Skeletal muscle satellite cell (primary cell): ENCODE measurements around the gene ARSI.
"Not testable (repeated sequence)": the region's sequence is repeated elsewhere in the genome, so short reads cannot be mapped to it uniquely, and the experiment has no call there.

Experiments used
- H3K27me3 ChIP-seq: 2 replicates; pipeline ENCODE4 v1.7.0; 2013; ENCODE audit warnings: low read length; ENCODE audit not compliant: control insufficient read depth, insufficient read depth
- H3K36me3 ChIP-seq: 2 replicates; pipeline ENCODE4 v1.7.0; 2013; ENCODE audit warnings: mild to moderate bottlenecking, control low read depth, low read length; ENCODE audit not compliant: insufficient read depth
- H3K4me1 ChIP-seq: 2 replicates; pipeline ENCODE4 v1.7.0; 2013; ENCODE audit warnings: low read length; ENCODE audit not compliant: control insufficient read depth, insufficient read depth
- H3K4me2 ChIP-seq: 2 replicates; pipeline ENCODE4 v1.7.0; 2013; ENCODE audit warnings: mild to moderate bottlenecking, low read length
- H3K4me3 ChIP-seq: 2 replicates; pipeline ENCODE4 v1.7.0; 2013; ENCODE audit warnings: low read length
- H3K9ac ChIP-seq: 2 replicates; pipeline ENCODE4 v1.7.0; 2013; ENCODE audit warnings: mild to moderate bottlenecking, low read depth, low read length, moderate library complexity
- H3K9me3 ChIP-seq: replicated peaks from 2 replicates; pipeline ENCODE4 v1.7.0; 2013; ENCODE audit warnings: mild to moderate bottlenecking, control low read depth, low read length

Gene ARSI

GRCh38 chr5:150256410-150257064 lies 46.2 kb downstream of the ARSI start:
- Histone ChIP-seq H3K36me3 (no peaks in the 10 kb centered on the region), H3K9me3 (no peaks in the 10 kb centered on the region), H3K9ac (no peak overlapping the region), H3K4me3 (no peak overlapping the region), H3K4me2 (no peak overlapping the region), H3K27me3 (peaks cover 8% of the 10 kb centered on the region), H3K4me1 (peaks cover 7% of the 10 kb centered on the region)

GRCh38 chr5:150255659-150256409 lies 46.9 kb downstream of the ARSI start:
- Histone ChIP-seq H3K4me2 (no peak overlapping the region), H3K27me3 (peaks cover 11% of the 10 kb centered on the region), H3K36me3 (no peaks in the 10 kb centered on the region), H3K4me3 (no peak overlapping the region), H3K9me3 (no peaks in the 10 kb centered on the region), H3K9ac (no peak overlapping the region), H3K4me1 (peaks cover under 1% of the 10 kb centered on the region)

GRCh38 chr5:150254774-150255173 lies 47.9 kb downstream of the ARSI start:
- Histone ChIP-seq H3K36me3 (no peaks in the 10 kb centered on the region), H3K4me2 (no peak overlapping the region), H3K27me3 (peaks cover 18% of the 10 kb centered on the region), H3K9me3 (no peaks in the 10 kb centered on the region), H3K4me3 (no peak overlapping the region), H3K9ac (no peak overlapping the region), H3K4me1 (no peaks in the 10 kb centered on the region)

GRCh38 chr5:150254363-150254762 lies 48.3 kb downstream of the ARSI start:
- Histone ChIP-seq H3K4me3 (no peak overlapping the region), H3K27me3 (peaks cover 18% of the 10 kb centered on the region), H3K9me3 (no peaks in the 10 kb centered on the region), H3K9ac (no peak overlapping the region), H3K4me2 (no peak overlapping the region), H3K36me3 (no peaks in the 10 kb centered on the region), H3K4me1 (no peaks in the 10 kb centered on the region)

GRCh38 chr5:150253416-150254208 lies 49.1 kb downstream of the ARSI start:
- Histone ChIP-seq H3K36me3 (no peaks in the 10 kb centered on the region), H3K9ac (no peak overlapping the region), H3K4me3 (no peak overlapping the region), H3K27me3 (peaks cover 18% of the 10 kb centered on the region), H3K4me2 (no peak overlapping the region), H3K4me1 (no peaks in the 10 kb centered on the region), H3K9me3 (no peaks in the 10 kb centered on the region)

GRCh38 chr5:150252489-150252888 lies 50.2 kb downstream of the ARSI start:
- Histone ChIP-seq H3K36me3 (no peaks in the 10 kb centered on the region), H3K4me1 (no peaks in the 10 kb centered on the region), H3K4me3 (no peak overlapping the region), H3K27me3 (peaks cover 18% of the 10 kb centered on the region), H3K9me3 (no peaks in the 10 kb centered on the region), H3K9ac (no peak overlapping the region), H3K4me2 (no peak overlapping the region)

- Histone ChIP-seq H3K9me3 (no peaks in the 10 kb centered on the region), H3K4me3 (no peak overlapping the region), H3K27me3 (peaks cover 18% of the 10 kb centered on the region), H3K36me3 (no peaks in the 10 kb centered on the region), H3K9ac (no peak overlapping the region), H3K4me2 (no peak overlapping the region), H3K4me1 (no peaks in the 10 kb centered on the region)
Observed at GRCh38 chr5:150251504-150251903, 51.2 kb downstream of the ARSI start.

GRCh38 chr5:150249744-150250143 lies 53.0 kb downstream of the ARSI start:
- Histone ChIP-seq H3K4me3 (no peak overlapping the region), H3K9me3 (no peaks in the 10 kb centered on the region), H3K4me2 (no peak overlapping the region), H3K4me1 (peaks cover 9% of the 10 kb centered on the region), H3K36me3 (no peaks in the 10 kb centered on the region), H3K27me3 (peaks cover 18% of the 10 kb centered on the region), H3K9ac (no peak overlapping the region)

- peaks cover 9% of the 10 kb centered on the region for H3K4me1 ChIP-seq
- no peak overlapping the region for H3K4me2 ChIP-seq
- H3K27me3 ChIP-seq = peaks cover 20% of the 10 kb centered on the region
- no peak overlapping the region for H3K9ac ChIP-seq
- no peak overlapping the region for H3K4me3 ChIP-seq
- H3K36me3 ChIP-seq = no peaks in the 10 kb centered on the region
- H3K9me3 ChIP-seq = no peaks in the 10 kb centered on the region
Observed at GRCh38 chr5:150248946-150249345, 53.8 kb downstream of the ARSI start.

- not testable (repeated sequence) for H3K9me3 ChIP-seq, H3K9ac ChIP-seq, H3K4me1 ChIP-seq, H3K4me3 ChIP-seq, H3K4me2 ChIP-seq, H3K36me3 ChIP-seq
- H3K27me3 ChIP-seq = peaks cover 24% of the 10 kb centered on the region
Observed at GRCh38 chr5:150248493-150248892, 54.2 kb downstream of the ARSI start.

GRCh38 chr5:150247726-150248125 lies 55.0 kb downstream of the ARSI start:
- Histone ChIP-seq H3K27me3 (peaks cover 25% of the 10 kb centered on the region), H3K4me2 (no peak overlapping the region), H3K36me3 (no peaks in the 10 kb centered on the region), H3K4me1 (peaks cover 9% of the 10 kb centered on the region), H3K9me3 (no peaks in the 10 kb centered on the region), H3K4me3 (no peak overlapping the region), H3K9ac (no peak overlapping the region)
